Effector memory CD8-positive, alpha-beta T cell (primary cell): ENCODE measurements around the gene CAMTA1.

Experiments used
- ATAC-seq: fragments of 150-1000 bp; cut with Tn5 transposase; replicated peaks from 2 replicates; pipeline ENCODE4 v1.10.0; 2021; ENCODE audit warnings: mild to moderate bottlenecking, moderate library complexity
- DNase-seq, 3 experiments: peaks; one replicate each; pipeline ENCODE4 v3.0.0; 2021
- H3K27ac Mint-ChIP-seq, 2 donors: one replicate each; pipeline ENCODE4 v1.8.0; 2022; ENCODE audit warnings: mild to moderate bottlenecking in 2 of 2, mixed read lengths in 2 of 2, moderate library complexity in 2 of 2
- H3K27me3 Mint-ChIP-seq, 2 donors: one replicate each; pipeline ENCODE4 v1.8.0; 2022; ENCODE audit warnings: mixed read lengths in 2 of 2
- H3K36me3 Mint-ChIP-seq: one replicate; pipeline ENCODE4 v1.8.0; 2022; ENCODE audit warnings: mild to moderate bottlenecking, moderate library complexity, mixed read lengths; ENCODE audit not compliant: insufficient read depth
- H3K4me1 Mint-ChIP-seq, 2 donors: one replicate each; pipeline ENCODE4 v1.8.0; 2022; ENCODE audit warnings: low read depth in 2 of 2, mixed read lengths in 2 of 2
- H3K4me3 Mint-ChIP-seq, 2 donors: one replicate each; pipeline ENCODE4 v1.8.0; 2022; ENCODE audit warnings: mild to moderate bottlenecking in 2 of 2, mixed read lengths in 2 of 2, moderate library complexity in 2 of 2
- H3K9me3 Mint-ChIP-seq, 2 donors: one replicate each; pipeline ENCODE4 v1.8.0; 2022; ENCODE audit warnings: mixed read lengths in 2 of 2

The CAMTA1 gene

GRCh38 chr1:7186382-7187111 lies 401.3 kb downstream of the CAMTA1 start:
- Mint-ChIP-seq H3K4me3 (no peak overlapping the region), H3K36me3 (no peaks in the 10 kb centered on the region), H3K9me3 (peaks cover 0 to 2% of the 10 kb centered on the region in 2 donors), H3K4me1 (no peaks in the 10 kb centered on the region), H3K27ac (no peak overlapping the region), H3K27me3 (peaks cover 14 to 22% of the 10 kb centered on the region in 2 donors)
- ATAC-seq (no peak), DNase-seq (no peak)

DNA sequence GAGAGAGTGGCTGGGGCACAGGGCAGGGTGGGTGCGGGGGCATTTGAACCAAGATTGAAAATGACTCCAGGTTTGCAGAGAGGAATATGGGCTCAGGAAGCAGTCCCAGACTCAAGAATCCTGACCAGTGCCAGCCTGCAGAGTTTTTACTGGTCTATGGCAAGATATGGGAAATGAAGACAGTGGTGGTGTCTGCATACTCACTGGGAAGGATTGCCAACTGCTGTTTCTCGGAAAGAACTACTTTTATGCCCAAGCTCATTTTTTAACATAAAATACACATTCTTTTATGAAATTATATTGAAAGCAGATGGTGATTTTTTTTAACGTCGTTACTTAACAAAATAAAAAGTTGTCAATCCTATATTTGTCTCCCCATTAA lies 401.8 kb downstream of the CAMTA1 start:
- Mint-ChIP-seq H3K27me3 (peaks cover 18 to 27% of the 10 kb centered on the region in 2 donors), H3K4me1 (no peaks in the 10 kb centered on the region), H3K9me3 (no peaks in the 10 kb centered on the region), H3K4me3 (no peak overlapping the region), H3K27ac (no peak overlapping the region), H3K36me3 (no peaks in the 10 kb centered on the region)
- DNase-seq (no peak), ATAC-seq (no peak)

GRCh38 chr1:7190261-7190660 lies 405.0 kb downstream of the CAMTA1 start:
- Mint-ChIP-seq H3K36me3 (no peaks in the 10 kb centered on the region), H3K4me1 (no peaks in the 10 kb centered on the region), H3K27me3 (peaks cover 16 to 24% of the 10 kb centered on the region in 2 donors), H3K4me3 (no peak overlapping the region), H3K9me3 (no peaks in the 10 kb centered on the region), H3K27ac (no peak overlapping the region)
- ATAC-seq (no peak), DNase-seq (no peak)

GRCh38 chr1:7192453-7192852 lies 407.2 kb downstream of the CAMTA1 start:
- Mint-ChIP-seq H3K9me3 (no peaks in the 10 kb centered on the region), H3K4me1 (no peaks in the 10 kb centered on the region), H3K36me3 (no peaks in the 10 kb centered on the region), H3K27me3 (peaks cover 18 to 22% of the 10 kb centered on the region in 2 donors), H3K27ac (no peak overlapping the region), H3K4me3 (no peak overlapping the region)
- DNase-seq (no peak), ATAC-seq (no peak)

GRCh38 chr1:7196036-7196911 lies 411.0 kb downstream of the CAMTA1 start:
- ATAC-seq (no peak), DNase-seq (no peak)
- H3K4me3 Mint-ChIP-seq: no peak overlapping the region
- no peaks in the 10 kb centered on the region for H3K36me3 Mint-ChIP-seq
- H3K27ac Mint-ChIP-seq: no peak overlapping the region
- no peaks in the 10 kb centered on the region for H3K9me3 Mint-ChIP-seq
- peaks cover 20 to 41% of the 10 kb centered on the region in 2 donors for H3K27me3 Mint-ChIP-seq
- H3K4me1 Mint-ChIP-seq: no peaks in the 10 kb centered on the region

- Mint-ChIP-seq H3K4me3 (no peak overlapping the region), H3K27ac (no peak overlapping the region), H3K9me3 (no peaks in the 10 kb centered on the region), H3K36me3 (no peaks in the 10 kb centered on the region), H3K4me1 (no peaks in the 10 kb centered on the region), H3K27me3 (peaks cover 7 to 26% of the 10 kb centered on the region in 2 donors)
- ATAC-seq: no peak
- DNase-seq: no peak
Measured at GRCh38 chr1:7198664-7199063, 413.4 kb downstream of the CAMTA1 start.

DNA sequence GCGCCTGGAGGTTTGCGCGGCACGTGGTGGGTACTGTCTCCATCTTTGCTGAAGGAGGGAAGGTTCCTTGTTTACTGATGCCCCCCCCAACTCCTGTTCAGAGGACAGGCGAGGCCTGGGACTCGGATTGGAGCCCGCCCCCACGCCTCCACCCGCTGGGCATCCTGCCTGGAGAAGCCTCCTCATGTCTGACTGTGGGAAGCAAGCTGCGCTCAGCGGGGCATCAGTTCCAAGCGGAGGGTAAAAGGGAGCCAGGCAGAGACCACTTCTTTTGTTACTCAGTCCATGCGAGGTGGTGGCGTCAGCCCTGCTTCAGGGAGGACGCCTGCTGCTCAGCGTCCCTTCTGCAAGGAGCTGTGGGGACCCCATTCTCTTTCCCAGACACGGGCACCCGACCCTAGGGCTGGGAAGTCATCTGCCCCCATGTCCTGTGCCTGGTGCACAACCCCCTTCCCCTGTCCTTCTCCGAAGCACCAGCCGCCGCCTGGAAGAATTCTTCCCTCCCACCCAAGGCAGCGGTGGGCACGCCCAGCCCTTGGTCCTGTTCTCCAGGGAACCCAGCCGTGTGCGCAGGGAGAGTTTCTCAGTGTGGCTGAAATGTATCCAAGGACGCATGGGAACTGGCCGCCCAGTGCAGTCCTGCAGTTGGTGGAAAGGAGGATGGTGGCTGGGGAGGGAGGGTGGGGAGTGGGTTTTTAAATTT lies 414.0 kb downstream of the CAMTA1 start:
- Mint-ChIP-seq H3K9me3 (no peaks in the 10 kb centered on the region), H3K4me3 (no peak overlapping the region), H3K4me1 (no peaks in the 10 kb centered on the region), H3K36me3 (no peaks in the 10 kb centered on the region), H3K27ac (no peak overlapping the region), H3K27me3 (peaks cover 11 to 26% of the 10 kb centered on the region in 2 donors)
- DNase-seq (no peak), ATAC-seq (no peak)

DNA sequence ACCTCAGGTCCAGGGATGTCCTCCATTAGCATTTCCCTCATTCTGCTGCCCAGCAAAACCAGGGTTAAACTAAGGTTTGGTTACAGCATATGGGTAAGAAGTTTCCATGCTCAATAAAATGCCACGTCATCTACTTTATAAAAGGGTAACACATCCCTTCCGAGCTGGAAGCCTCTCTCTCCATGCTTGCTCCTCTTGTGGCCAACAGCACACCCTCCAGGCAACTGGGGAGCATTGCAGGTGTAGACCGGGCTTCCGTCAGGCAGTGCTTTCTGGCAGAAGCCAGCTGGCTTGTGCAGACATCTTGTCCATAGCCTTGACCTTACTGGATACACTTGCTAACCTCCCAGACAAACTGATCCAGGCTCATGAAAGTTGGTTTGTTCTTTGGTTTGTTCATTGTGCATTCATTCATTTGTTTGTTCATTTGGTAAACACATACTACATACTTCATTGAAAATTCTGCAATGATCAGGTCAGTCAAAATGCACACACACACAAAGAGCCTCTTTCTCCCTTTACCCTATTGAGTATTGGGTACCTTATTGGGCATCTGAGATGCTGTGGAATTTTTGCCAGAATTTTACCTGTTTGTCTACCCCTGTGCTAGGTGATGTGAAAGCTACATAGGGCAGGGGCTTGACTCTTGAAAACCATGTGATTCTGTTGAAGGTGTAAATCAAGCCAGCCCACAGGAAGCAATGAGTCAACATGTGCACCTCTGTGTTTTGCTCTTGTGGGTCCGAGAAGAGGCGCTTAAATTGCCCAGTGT lies 422.8 kb downstream of the CAMTA1 start:
- no peaks in the 10 kb centered on the region for H3K36me3 Mint-ChIP-seq
- DNase-seq (no peak), ATAC-seq (no peak)
- H3K27me3 Mint-ChIP-seq: peaks cover 48 to 53% of the 10 kb centered on the region in 2 donors
- no peak overlapping the region for H3K27ac Mint-ChIP-seq
- no peaks in the 10 kb centered on the region for H3K4me1 Mint-ChIP-seq
- no peaks in the 10 kb centered on the region for H3K9me3 Mint-ChIP-seq
- no peak overlapping the region for H3K4me3 Mint-ChIP-seq

- no peak overlapping the region for H3K27ac Mint-ChIP-seq
- no peak overlapping the region for H3K4me3 Mint-ChIP-seq
- ATAC-seq (no peak), DNase-seq (no peak)
- H3K4me1 Mint-ChIP-seq: no peaks in the 10 kb centered on the region
- no peaks in the 10 kb centered on the region for H3K9me3 Mint-ChIP-seq
- peaks cover 48 to 53% of the 10 kb centered on the region in 2 donors for H3K27me3 Mint-ChIP-seq
- no peaks in the 10 kb centered on the region for H3K36me3 Mint-ChIP-seq
Measured at GRCh38 chr1:7208647-7209180, 423.5 kb downstream of the CAMTA1 start.

DNA sequence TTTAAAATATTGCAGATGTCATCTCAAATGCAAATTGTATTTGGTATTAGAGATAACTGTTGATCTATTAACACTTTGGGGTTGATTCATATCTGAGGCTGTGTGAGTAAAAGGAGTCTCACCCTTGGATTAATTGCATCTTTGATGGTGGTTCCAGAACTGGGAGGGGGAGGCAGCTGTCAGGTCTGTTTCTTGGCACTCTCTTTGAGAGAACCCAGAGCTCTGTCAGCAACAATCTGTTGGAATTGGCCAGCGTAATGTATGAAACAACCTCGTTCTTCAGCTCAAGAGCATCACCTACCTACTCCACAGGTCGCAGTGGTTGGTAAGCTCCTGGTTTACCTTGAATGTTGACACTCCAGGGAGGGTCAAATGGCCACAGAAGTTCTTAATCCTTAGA lies 424.1 kb downstream of the CAMTA1 start:
- H3K27me3 Mint-ChIP-seq: peaks cover 42 to 53% of the 10 kb centered on the region in 2 donors
- no peaks in the 10 kb centered on the region for H3K9me3 Mint-ChIP-seq
- no peak overlapping the region for H3K4me3 Mint-ChIP-seq
- H3K4me1 Mint-ChIP-seq: no peaks in the 10 kb centered on the region
- no peak for DNase-seq
- ATAC-seq: no peak
- no peak overlapping the region for H3K27ac Mint-ChIP-seq
- no peaks in the 10 kb centered on the region for H3K36me3 Mint-ChIP-seq

GRCh38 chr1:7218210-7218832 lies 433.1 kb downstream of the CAMTA1 start:
- H3K36me3 Mint-ChIP-seq: peaks cover 2% of the 10 kb centered on the region
- H3K27me3 Mint-ChIP-seq: peaks cover 32 to 44% of the 10 kb centered on the region in 2 donors
- no peak overlapping the region for H3K4me3 Mint-ChIP-seq
- H3K9me3 Mint-ChIP-seq: no peaks in the 10 kb centered on the region
- no peaks in the 10 kb centered on the region for H3K4me1 Mint-ChIP-seq
- no peak overlapping the region for H3K27ac Mint-ChIP-seq
- ATAC-seq: no peak
- no peak for DNase-seq

DNA sequence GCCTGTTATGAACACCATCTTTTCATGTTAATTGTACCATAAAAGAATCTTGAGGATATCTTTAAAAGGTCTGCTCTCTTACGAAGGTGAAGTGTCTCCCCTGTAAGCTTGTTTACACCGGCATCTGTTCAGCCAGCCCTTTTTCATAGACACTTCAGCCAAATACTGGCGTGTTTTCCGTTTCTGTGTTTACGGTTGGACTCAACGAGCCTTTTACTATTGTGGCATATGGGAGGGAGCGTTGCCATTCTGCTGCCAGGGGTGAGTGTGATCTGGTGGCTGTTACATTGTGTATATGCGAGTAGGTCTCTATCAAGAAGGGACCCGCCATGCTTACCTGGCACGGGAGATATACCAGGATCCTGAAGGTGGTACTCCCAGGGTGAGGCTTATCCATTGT lies 433.8 kb downstream of the CAMTA1 start:
- Mint-ChIP-seq H3K4me1 (no peaks in the 10 kb centered on the region), H3K27ac (no peak overlapping the region), H3K9me3 (no peaks in the 10 kb centered on the region), H3K36me3 (peaks cover 2% of the 10 kb centered on the region), H3K27me3 (peaks cover 32 to 44% of the 10 kb centered on the region in 2 donors), H3K4me3 (no peak overlapping the region)
- no peak for DNase-seq
- no peak for ATAC-seq
